CD14-positive monocyte (primary cell): ENCODE data around the gene SIGLEC7. TPM values are rescaled to one million over a fixed set of nuclear protein-coding genes. Genes with fewer than 3 reads are reported as not detected.

Experiments used
- DNase-seq, 3 donors: peaks; one replicate each; pipeline ENCODE4 v3.0.0-alpha.2; 2011 to 2022
- H2AFZ ChIP-seq: 2 replicates; pipeline ENCODE4 v1.6.0; 2012; ENCODE audit warnings: mild to moderate bottlenecking, low read depth, low read length, inconsistent platforms; ENCODE audit not compliant: insufficient read depth, poor library complexity, severe bottlenecking
- H3K27ac ChIP-seq, 2 donors: 1 replicate in 1 of 2; 2 replicates in 1 of 2; pipeline ENCODE4 v1.5.1; 2012 to 2013; ENCODE audit warnings: low read length in 2 of 2, control low read depth in 1 of 2, inconsistent platforms in 1 of 2, low read depth in 1 of 2, mild to moderate bottlenecking in 1 of 2
- H3K27me3 ChIP-seq, 2 donors: one replicate each; pipeline versions ENCODE4 v1.6.0 to v1.6.1; 2011 to 2013; ENCODE audit warnings: low read length in 2 of 2; ENCODE audit not compliant: control insufficient read depth in 2 of 2, insufficient read depth in 2 of 2
- H3K36me3 ChIP-seq, 2 donors: replicated peaks in 1 of 2; 1 replicate in 1 of 2; 2 replicates in 1 of 2; pipeline versions ENCODE4 v1.5.1 to v1.6.1; 2012 to 2013; ENCODE audit warnings: low read length in 2 of 2, control low read depth in 1 of 2, inconsistent platforms in 1 of 2, mild to moderate bottlenecking in 1 of 2; ENCODE audit not compliant: insufficient read depth in 2 of 2, control insufficient read depth in 1 of 2
- H3K4me1 ChIP-seq, 2 donors: 1 replicate in 1 of 2; 2 replicates in 1 of 2; pipeline versions ENCODE4 v1.5.1 to v1.6.1; 2012 to 2013; ENCODE audit warnings: low read length in 2 of 2, control low read depth in 1 of 2, inconsistent platforms in 1 of 2, mild to moderate bottlenecking in 1 of 2, moderate library complexity in 1 of 2; ENCODE audit not compliant: insufficient read depth in 2 of 2, control insufficient read depth in 1 of 2
- H3K4me2 ChIP-seq: replicated peaks from 2 replicates; pipeline ENCODE3; 2012; ENCODE audit warnings: low read length, moderate library complexity, mild to moderate bottlenecking; ENCODE audit not compliant: poor library complexity, severe bottlenecking; ENCODE audit errors: extremely low read depth
- H3K4me3 ChIP-seq, 3 experiments: fragments of 200-600 bp in 1 of 3; sonication (generic) in 1 of 3; replicated peaks in 1 of 3; 1 replicate in 2 of 3; 2 replicates in 1 of 3; pipeline ENCODE4 v1.5.1; 2011 to 2013; ENCODE audit warnings: low read length in 3 of 3, mild to moderate bottlenecking in 3 of 3, control low read depth in 2 of 3, low read depth in 2 of 3, inconsistent platforms in 1 of 3, moderate library complexity in 1 of 3
- H3K79me2 ChIP-seq: 2 replicates; pipeline ENCODE4 v1.6.0; 2012; ENCODE audit warnings: mild to moderate bottlenecking, control low read depth, inconsistent platforms, low read length, moderate library complexity; ENCODE audit not compliant: insufficient read depth
- H3K9ac ChIP-seq: 2 replicates; pipeline ENCODE4 v1.6.0; 2017; ENCODE audit warnings: low read length, mild to moderate bottlenecking; ENCODE audit not compliant: insufficient read depth, poor library complexity, severe bottlenecking
- H3K9me3 ChIP-seq, 2 donors: replicated peaks in 1 of 2; 1 replicate in 1 of 2; 2 replicates in 1 of 2; pipeline versions ENCODE4 v1.5.1 to v1.6.1; 2012 to 2013; ENCODE audit warnings: low read length in 2 of 2, control low read depth in 1 of 2; ENCODE audit not compliant: control insufficient read depth in 1 of 2, insufficient read depth in 1 of 2
- H4K20me1 ChIP-seq: 2 replicates; pipeline ENCODE4 v1.6.0; 2012; ENCODE audit warnings: mild to moderate bottlenecking, low read length, control low read depth, moderate library complexity; ENCODE audit not compliant: insufficient read depth
- H3K27ac Mint-ChIP-seq, 7 donors: one replicate each; pipeline ENCODE4 v1.8.0; 2020; ENCODE audit warnings: mild to moderate bottlenecking in 7 of 7, mixed read lengths in 7 of 7, moderate library complexity in 6 of 7, inconsistent platforms in 2 of 7
- H3K27me3 Mint-ChIP-seq, 3 donors: one replicate each; pipeline ENCODE4 v1.8.0; 2021 to 2022; ENCODE audit warnings: low read depth in 3 of 3, mild to moderate bottlenecking in 3 of 3, mixed read lengths in 3 of 3, moderate library complexity in 3 of 3, inconsistent platforms in 1 of 3
- H3K36me3 Mint-ChIP-seq, 2 donors: one replicate each; pipeline ENCODE4 v1.8.0; 2020; ENCODE audit warnings: mixed read lengths in 2 of 2, inconsistent platforms in 1 of 2, mild to moderate bottlenecking in 1 of 2
- H3K4me1 Mint-ChIP-seq: one replicate; pipeline ENCODE4 v1.8.0; 2020; ENCODE audit warnings: mild to moderate bottlenecking, mixed read lengths
- H3K4me3 Mint-ChIP-seq, 2 donors: one replicate each; pipeline ENCODE4 v1.8.0; 2020; ENCODE audit warnings: mild to moderate bottlenecking in 2 of 2, mixed read lengths in 2 of 2, moderate library complexity in 1 of 2
- H3K9me3 Mint-ChIP-seq, 7 donors: one replicate each; pipeline ENCODE4 v1.8.0; 2020 to 2022; ENCODE audit warnings: mixed read lengths in 7 of 7, mild to moderate bottlenecking in 6 of 7, moderate library complexity in 6 of 7, inconsistent platforms in 2 of 7
- CTCF ChIP-seq: fragments of 200-600 bp; IDR thresholded peaks from one replicate; pipeline ENCODE4 v1.8.0; 2022; ENCODE audit warnings: antibody characterized with exemption, mild to moderate bottlenecking
- WGBS: methylation state at CpG from one replicate; pipeline ENCODE4 v1.1.5; 2013; ENCODE audit warnings: missing lambda C conversion rate; ENCODE audit not compliant: insufficient coverage; 5-methylcytosine and 5-hydroxymethylcytosine counted together
- intact Hi-C, 2 donors: fragments of 100-400 bp; cut with micrococcal nuclease; formaldehyde crosslinking; loops; one replicate each; pipeline versions ENCODE4 v1.15.0 to v1.15.1; 2023
- polyA plus RNA-seq, 3 donors: library from polyadenylated mRNA; depleted of rRNA in 1 of 3; unstranded in 2 of 3; stranded (reverse) in 1 of 3; fragments of 300-500 nt in 2 of 3; fragments of >200 nt in 1 of 3; fragmentation: Illumina TruSeq in 2 of 3; gene quantifications; 1 replicate in 2 of 3; 2 replicates in 1 of 3; pipeline ENCODE4 v1.2.3, GENCODE V29; 2012 to 2021

The SIGLEC7 gene
- polyA plus RNA-seq, 3 donors: 71.8 to 93.3 (median 82.0) TPM

- Mint-ChIP-seq H3K4me1 (peaks cover 40% of the 10 kb centered on the region), H3K9me3 (peaks cover 0 to 3% (median 0%) of the 10 kb centered on the region in 7 donors), H3K27ac (peak overlapping the region in 1 of 7 donors; percentile 30), H3K4me3 (peak overlapping the region; percentile 61 to 69), H3K27me3 (peaks cover 11 to 18% (median 11%) of the 10 kb centered on the region in 3 donors), H3K36me3 (no peaks in the 10 kb centered on the region)
- DNase-seq: peak in 2 of 3 donors; percentile 10 to 19
- H3K4me2 ChIP-seq: peak overlapping the region; percentile 36
- H3K9ac ChIP-seq: no peak overlapping the region
- H3K36me3 ChIP-seq: no peaks in the 10 kb centered on the region
- H3K27me3 ChIP-seq: peaks cover 0 to 8% of the 10 kb centered on the region in 2 donors
- no peak for TF ChIP-seq CTCF
- H4K20me1 ChIP-seq: no peaks in the 10 kb centered on the region
- H3K27ac ChIP-seq: no peak overlapping the region
- intact Hi-C loops: no loop called here
- no peak overlapping the region for H2AFZ ChIP-seq
- H3K4me1 ChIP-seq: peaks cover 38 to 41% of the 10 kb centered on the region in 2 donors
- H3K4me3 ChIP-seq: no peak overlapping the region
- H3K9me3 ChIP-seq: peaks cover 0 to 5% of the 10 kb centered on the region in 2 donors
- WGBS: 68% methylated on average over 29 of the region's 31 CpGs
- H3K79me2 ChIP-seq: no peaks in the 10 kb centered on the region
Observed at GRCh38 chr19:51181913-51182419, 39.9 kb downstream of the SIGLEC7 start.

GRCh38 chr19:51183629-51184028 lies 41.5 kb downstream of the SIGLEC7 start:
- no peak overlapping the region for H3K27ac ChIP-seq
- intact Hi-C loops: no loop called here
- H3K27ac Mint-ChIP-seq: peak overlapping the region in 1 of 7 donors; percentile 43
- 47% methylated on average over 6 of the region's 8 CpGs for WGBS
- no peaks in the 10 kb centered on the region for H3K36me3 ChIP-seq
- H3K4me1 Mint-ChIP-seq: peaks cover 40% of the 10 kb centered on the region
- peaks cover 0 to 5% of the 10 kb centered on the region in 2 donors for H3K36me3 Mint-ChIP-seq
- H3K9ac ChIP-seq: peak overlapping the region; percentile 15
- peaks cover 0 to 4% (median 0%) of the 10 kb centered on the region in 7 donors for H3K9me3 Mint-ChIP-seq
- peak overlapping the region; percentile 37 to 85 for H3K4me3 Mint-ChIP-seq
- H2AFZ ChIP-seq: peak overlapping the region; percentile 68
- H3K79me2 ChIP-seq: no peaks in the 10 kb centered on the region
- peaks cover 0 to 8% of the 10 kb centered on the region in 2 donors for H3K27me3 ChIP-seq
- H4K20me1 ChIP-seq: no peaks in the 10 kb centered on the region
- H3K4me2 ChIP-seq: no peak overlapping the region
- no peak for TF ChIP-seq CTCF
- peaks cover 38 to 41% of the 10 kb centered on the region in 2 donors for H3K4me1 ChIP-seq
- peaks cover 0 to 5% of the 10 kb centered on the region in 2 donors for H3K9me3 ChIP-seq
- peaks cover 12 to 16% (median 13%) of the 10 kb centered on the region in 3 donors for H3K27me3 Mint-ChIP-seq
- peak overlapping the region in 1 of 3 experiments; percentile 50 for H3K4me3 ChIP-seq
- no peak for DNase-seq
